ACC112 (cell line): ENCODE measurements around the gene SNCAIP.
"Not testable (repeated sequence)": the region's sequence is repeated elsewhere in the genome, so short reads cannot be mapped to it uniquely, and the experiment has no call there.

Source experiments
- H2AFZ ChIP-seq: fragments of 200-600 bp; sonication (generic); one replicate; pipeline ENCODE4 v1.6.0; 2017; ENCODE audit warnings: antibody characterized with exemption, low read length; ENCODE audit not compliant: unreplicated experiment
- H3K27ac ChIP-seq: fragments of 200-600 bp; sonication (generic); 2 replicates; pipeline ENCODE4 v1.5.1; 2014; ENCODE audit warnings: low read depth, mild to moderate bottlenecking, antibody characterized with exemption, low read length, moderate library complexity
- H3K27me3 ChIP-seq: fragments of 200-600 bp; sonication (generic); 2 replicates; pipeline ENCODE4 v1.6.1; 2014; ENCODE audit warnings: mild to moderate bottlenecking, antibody characterized with exemption, low read length, moderate library complexity, mixed read lengths; ENCODE audit not compliant: insufficient read depth
- H3K36me3 ChIP-seq: fragments of 200-600 bp; sonication (generic); 2 replicates; pipeline ENCODE4 v1.6.1; 2016; ENCODE audit warnings: mild to moderate bottlenecking, antibody characterized with exemption, low read length, moderate library complexity, mixed read lengths; ENCODE audit not compliant: insufficient read depth
- H3K4me1 ChIP-seq: fragments of 200-600 bp; sonication (generic); one replicate; pipeline ENCODE4 v1.6.1; 2016; ENCODE audit warnings: low read length, mixed read lengths; ENCODE audit not compliant: insufficient read depth, unreplicated experiment, control insufficient read depth
- H3K4me3 ChIP-seq: fragments of 200-600 bp; sonication (generic); 2 replicates; pipeline ENCODE4 v1.5.1; 2014; ENCODE audit warnings: mild to moderate bottlenecking, low read depth, low read length
- H3K79me2 ChIP-seq: fragments of 200-600 bp; sonication (generic); one replicate; pipeline ENCODE4 v1.6.0; 2016; ENCODE audit warnings: low read length; ENCODE audit not compliant: control insufficient read depth, unreplicated experiment, insufficient read depth

Gene SNCAIP

GRCh38 chr5:122375801-122376200, 63.8 kb downstream of the SNCAIP start:
- Histone ChIP-seq H3K27me3 (no peaks in the 10 kb centered on the region), H3K27ac (no peak overlapping the region), H3K79me2 (no peaks in the 10 kb centered on the region), H3K4me1 (no peaks in the 10 kb centered on the region), H2AFZ (no peak overlapping the region), H3K36me3 (no peaks in the 10 kb centered on the region), H3K4me3 (no peak overlapping the region)

- H2AFZ ChIP-seq = no peak overlapping the region
- H3K27ac ChIP-seq = no peak overlapping the region
- H3K27me3 ChIP-seq = no peaks in the 10 kb centered on the region
- no peaks in the 10 kb centered on the region for H3K36me3 ChIP-seq
- H3K4me3 ChIP-seq = no peak overlapping the region
- no peaks in the 10 kb centered on the region for H3K79me2 ChIP-seq
- H3K4me1 ChIP-seq = no peaks in the 10 kb centered on the region
Measured at GRCh38 chr5:122376250-122376649, 64.2 kb downstream of the SNCAIP start.

- Histone ChIP-seq H3K4me1 (no peaks in the 10 kb centered on the region), H3K79me2 (no peaks in the 10 kb centered on the region)
Measured at GRCh38 chr5:122377026-122377425, 65.0 kb downstream of the SNCAIP start.

GRCh38 chr5:122382938-122383337, 70.9 kb downstream of the SNCAIP start:
- not testable (repeated sequence) for H2AFZ ChIP-seq

More at GRCh38 chr5:122377026-122377425, 65.0 kb downstream of the SNCAIP start:
- H3K36me3 ChIP-seq = no peaks in the 10 kb centered on the region
- H3K4me3 ChIP-seq = no peak overlapping the region
- no peak overlapping the region for H2AFZ ChIP-seq
- H3K27me3 ChIP-seq = no peaks in the 10 kb centered on the region
- no peak overlapping the region for H3K27ac ChIP-seq

GRCh38 chr5:122384739-122385235, 72.8 kb downstream of the SNCAIP start:
- no peaks in the 10 kb centered on the region for H3K36me3 ChIP-seq

More at GRCh38 chr5:122382938-122383337, 70.9 kb downstream of the SNCAIP start:
- not testable (repeated sequence) for H3K27me3 ChIP-seq, H3K4me1 ChIP-seq, H3K36me3 ChIP-seq, H3K4me3 ChIP-seq, H3K79me2 ChIP-seq, H3K27ac ChIP-seq

GRCh38 chr5:122385286-122385685, 73.2 kb downstream of the SNCAIP start:
- Histone ChIP-seq H3K4me1 (no peaks in the 10 kb centered on the region), H3K36me3 (no peaks in the 10 kb centered on the region), H3K4me3 (no peak overlapping the region), H3K27me3 (no peaks in the 10 kb centered on the region; the same call in none of the 2 replicates), H3K27ac (no peak overlapping the region), H2AFZ (no peak overlapping the region), H3K79me2 (no peaks in the 10 kb centered on the region)

More at GRCh38 chr5:122384739-122385235, 72.8 kb downstream of the SNCAIP start:
- H3K27me3 ChIP-seq = no peaks in the 10 kb centered on the region; the same call in 1 of the 2 replicates
- no peak overlapping the region for H3K27ac ChIP-seq
- no peaks in the 10 kb centered on the region for H3K79me2 ChIP-seq
- no peak overlapping the region for H2AFZ ChIP-seq
- H3K4me1 ChIP-seq = no peaks in the 10 kb centered on the region
- H3K4me3 ChIP-seq = no peak overlapping the region

GRCh38 chr5:122385808-122386207, 73.8 kb downstream of the SNCAIP start:
- Histone ChIP-seq H3K79me2 (no peaks in the 10 kb centered on the region), H3K4me1 (no peaks in the 10 kb centered on the region), H3K27ac (no peak overlapping the region), H2AFZ (no peak overlapping the region), H3K4me3 (no peak overlapping the region), H3K36me3 (no peaks in the 10 kb centered on the region), H3K27me3 (no peaks in the 10 kb centered on the region; the same call in none of the 2 replicates)

GRCh38 chr5:122390154-122390553, 78.1 kb downstream of the SNCAIP start:
- H3K4me3 ChIP-seq = no peak overlapping the region
- H3K79me2 ChIP-seq = no peaks in the 10 kb centered on the region
- no peaks in the 10 kb centered on the region; the same call in none of the 2 replicates for H3K27me3 ChIP-seq
- no peaks in the 10 kb centered on the region for H3K36me3 ChIP-seq
- H3K27ac ChIP-seq = no peak overlapping the region
- no peak overlapping the region for H2AFZ ChIP-seq
- H3K4me1 ChIP-seq = no peaks in the 10 kb centered on the region

- Histone ChIP-seq H3K79me2 (no peaks in the 10 kb centered on the region), H3K27me3 (no peaks in the 10 kb centered on the region; the same call in 1 of the 2 replicates), H2AFZ (no peak overlapping the region), H3K36me3 (no peaks in the 10 kb centered on the region), H3K27ac (no peak overlapping the region), H3K4me3 (no peak overlapping the region), H3K4me1 (no peaks in the 10 kb centered on the region)
Measured at GRCh38 chr5:122390694-122391093, 78.7 kb downstream of the SNCAIP start.

GRCh38 chr5:122391621-122392020, 79.6 kb downstream of the SNCAIP start:
- Histone ChIP-seq H3K4me3 (no peak overlapping the region), H3K4me1 (no peaks in the 10 kb centered on the region), H3K27me3 (no peaks in the 10 kb centered on the region; the same call in 1 of the 2 replicates), H3K36me3 (no peaks in the 10 kb centered on the region), H3K79me2 (no peaks in the 10 kb centered on the region), H3K27ac (no peak overlapping the region), H2AFZ (no peak overlapping the region)

- no peaks in the 10 kb centered on the region for H3K79me2 ChIP-seq
- no peak overlapping the region for H2AFZ ChIP-seq
- no peak overlapping the region for H3K27ac ChIP-seq
- no peaks in the 10 kb centered on the region; the same call in 1 of the 2 replicates for H3K27me3 ChIP-seq
- H3K36me3 ChIP-seq = no peaks in the 10 kb centered on the region
- H3K4me3 ChIP-seq = no peak overlapping the region
- no peaks in the 10 kb centered on the region for H3K4me1 ChIP-seq
Measured at GRCh38 chr5:122392224-122392623, 80.2 kb downstream of the SNCAIP start.
